ENCODE measurements around the gene POMGNT1.
A peak's percentile ranks its signal among the peaks of the same experiment; 100 is the strongest.
"Not testable (repeated sequence)": the region's sequence is repeated elsewhere in the genome, so short reads cannot be mapped to it uniquely, and the experiment has no call there.

Gene POMGNT1

GRCh38 chr1:46236882-46237281, 38.6 kb upstream of the POMGNT1 start:
- no peaks in the 10 kb centered on the region for H3K27me3 ChIP-seq (ENCODE audit: low read length)
- H3K36me3 ChIP-seq (ENCODE audit: low read length): no peaks in the 10 kb centered on the region
- H3F3A ChIP-seq (ENCODE audit: insufficient read depth): no peaks in the 10 kb centered on the region
- TF ChIP-seq CTCF (IDR thresholded peaks at IDR 0.05; ENCODE audit: insufficient read depth, low read length, poor library complexity, severe bottlenecking) (no peak), EZH2phosphoT487 (conservative IDR thresholded peaks at IDR 0.05; ENCODE audit: low read length) (no peak)
- H2AFZ ChIP-seq (ENCODE audit: low read depth, low read length, severe bottlenecking): no peak overlapping the region
- H3K9me2 ChIP-seq (replicated peaks; ENCODE audit: insufficient read depth, low read length): no peaks in the 10 kb centered on the region
- H3K9me3 ChIP-seq (ENCODE audit: insufficient read depth, low read length): peaks cover 8% of the 10 kb centered on the region; the same call in 1 of the 2 replicates
- no peaks in the 10 kb centered on the region for H3K79me2 ChIP-seq (ENCODE audit: insufficient read depth, low read length)
- H3K27ac ChIP-seq (ENCODE audit: low read depth, low read length): no peak overlapping the region
- no peak overlapping the region for H3K9ac ChIP-seq (ENCODE audit: low read length)
- no peak overlapping the region for H3K4me3 ChIP-seq (ENCODE audit: insufficient read depth, low read length, poor library complexity, severe bottlenecking)
- no peak overlapping the region for H3K4me2 ChIP-seq (ENCODE audit: low read depth, low read length, poor library complexity, severe bottlenecking)
- H4K20me1 ChIP-seq (ENCODE audit: low read depth, low read length): no peaks in the 10 kb centered on the region

- H3K9me3 ChIP-seq (ENCODE audit: insufficient read depth, low read length); H3K4me3 ChIP-seq (ENCODE audit: insufficient read depth, low read length, poor library complexity, severe bottlenecking); H3K27me3 ChIP-seq (ENCODE audit: low read length); H4K20me1 ChIP-seq (ENCODE audit: low read depth, low read length); H3K4me2 ChIP-seq (ENCODE audit: low read depth, low read length, poor library complexity, severe bottlenecking); H3K9me2 ChIP-seq (replicated peaks; ENCODE audit: insufficient read depth, low read length); H3K36me3 ChIP-seq (ENCODE audit: low read length); H3K79me2 ChIP-seq (ENCODE audit: insufficient read depth, low read length); H3K27ac ChIP-seq (ENCODE audit: low read depth, low read length); H3K9ac ChIP-seq (ENCODE audit: low read length); H2AFZ ChIP-seq (ENCODE audit: low read depth, low read length, severe bottlenecking); H3F3A ChIP-seq (ENCODE audit: insufficient read depth): not testable (repeated sequence)
These were observed 33.0 kb upstream of the POMGNT1 start for GRCh38 chr1:46231231-46231630.

- Histone ChIP-seq H3F3A (ENCODE audit: insufficient read depth) (no peaks in the 10 kb centered on the region), H3K79me2 (ENCODE audit: insufficient read depth, low read length) (no peaks in the 10 kb centered on the region), H3K9me3 (ENCODE audit: insufficient read depth, low read length) (no peaks in the 10 kb centered on the region), H3K9ac (ENCODE audit: low read length) (no peak overlapping the region), H2AFZ (ENCODE audit: low read depth, low read length, severe bottlenecking) (no peak overlapping the region), H4K20me1 (ENCODE audit: low read depth, low read length) (no peaks in the 10 kb centered on the region), H3K4me3 (ENCODE audit: insufficient read depth, low read length, poor library complexity, severe bottlenecking) (no peak overlapping the region), H3K27me3 (ENCODE audit: low read length) (no peaks in the 10 kb centered on the region), H3K36me3 (ENCODE audit: low read length) (no peaks in the 10 kb centered on the region), H3K4me2 (ENCODE audit: low read depth, low read length, poor library complexity, severe bottlenecking) (no peak overlapping the region), H3K27ac (ENCODE audit: low read depth, low read length) (no peak overlapping the region), H3K9me2 (replicated peaks; ENCODE audit: insufficient read depth, low read length) (no peaks in the 10 kb centered on the region)
- TF ChIP-seq EZH2phosphoT487 (conservative IDR thresholded peaks at IDR 0.05; ENCODE audit: low read length): no peak
- no peak for TF ChIP-seq CTCF (IDR thresholded peaks at IDR 0.05; ENCODE audit: insufficient read depth, low read length, poor library complexity, severe bottlenecking)
These were observed 26.7 kb upstream of the POMGNT1 start for GRCh38 chr1:46224966-46225365.

GRCh38 chr1:46223472-46223943, 25.3 kb upstream of the POMGNT1 start:
- no peaks in the 10 kb centered on the region for H3K9me3 ChIP-seq (ENCODE audit: insufficient read depth, low read length)
- no peaks in the 10 kb centered on the region for H3F3A ChIP-seq (ENCODE audit: insufficient read depth)
- no peaks in the 10 kb centered on the region for H3K27me3 ChIP-seq (ENCODE audit: low read length)
- H3K9me2 ChIP-seq (replicated peaks; ENCODE audit: insufficient read depth, low read length): no peaks in the 10 kb centered on the region
- no peak overlapping the region for H2AFZ ChIP-seq (ENCODE audit: low read depth, low read length, severe bottlenecking)
- H3K79me2 ChIP-seq (ENCODE audit: insufficient read depth, low read length): no peaks in the 10 kb centered on the region
- no peak overlapping the region for H3K4me2 ChIP-seq (ENCODE audit: low read depth, low read length, poor library complexity, severe bottlenecking)
- no peaks in the 10 kb centered on the region for H4K20me1 ChIP-seq (ENCODE audit: low read depth, low read length)
- no peaks in the 10 kb centered on the region for H3K36me3 ChIP-seq (ENCODE audit: low read length)
- H3K4me3 ChIP-seq (ENCODE audit: insufficient read depth, low read length, poor library complexity, severe bottlenecking): no peak overlapping the region
- peak; percentile 99 for TF ChIP-seq CTCF (IDR thresholded peaks at IDR 0.05; ENCODE audit: insufficient read depth, low read length, poor library complexity, severe bottlenecking)
- no peak for TF ChIP-seq EZH2phosphoT487 (conservative IDR thresholded peaks at IDR 0.05; ENCODE audit: low read length)
- no peak overlapping the region for H3K9ac ChIP-seq (ENCODE audit: low read length)
- no peak overlapping the region for H3K27ac ChIP-seq (ENCODE audit: low read depth, low read length)

- H3K79me2 ChIP-seq (ENCODE audit: insufficient read depth, low read length); H3K36me3 ChIP-seq (ENCODE audit: low read length); H3K27me3 ChIP-seq (ENCODE audit: low read length); H3K9me2 ChIP-seq (replicated peaks; ENCODE audit: insufficient read depth, low read length); H3F3A ChIP-seq (ENCODE audit: insufficient read depth); H3K9me3 ChIP-seq (ENCODE audit: insufficient read depth, low read length); H3K27ac ChIP-seq (ENCODE audit: low read depth, low read length); H3K9ac ChIP-seq (ENCODE audit: low read length); H2AFZ ChIP-seq (ENCODE audit: low read depth, low read length, severe bottlenecking); H3K4me3 ChIP-seq (ENCODE audit: insufficient read depth, low read length, poor library complexity, severe bottlenecking); H4K20me1 ChIP-seq (ENCODE audit: low read depth, low read length); H3K4me2 ChIP-seq (ENCODE audit: low read depth, low read length, poor library complexity, severe bottlenecking): not testable (repeated sequence)
These were observed 24.8 kb upstream of the POMGNT1 start for GRCh38 chr1:46223055-46223454.
